Left lobe of liver (tissue), 2 donors: ENCODE results near the gene NAA25. TPM values are rescaled to one million over a fixed set of nuclear protein-coding genes. Genes with fewer than 3 reads are reported as not detected.

Experiments used
- ATAC-seq: fragments of 200-7000 bp; cut with Tn5 transposase; one replicate; pipeline ENCODE4 v1.9.1; 2020; ENCODE audit warnings: mild to moderate bottlenecking, moderate library complexity
- DNase-seq: peaks from one replicate; pipeline ENCODE4 v3.0.0-alpha.2; 2020; ENCODE audit warnings: low spot score
- total RNA-seq: library from RNA; stranded (reverse); gene quantifications from one replicate; pipeline ENCODE4 v1.2.1, GENCODE V29; 2021
- donor health status: DM: no; HTN: no; CAD: no; lungs with moderate emphysema.
- donor health status: DM: no; HTN: yes; CAD: no.

The NAA25 gene
- 7.6 TPM for total RNA-seq

DNA sequence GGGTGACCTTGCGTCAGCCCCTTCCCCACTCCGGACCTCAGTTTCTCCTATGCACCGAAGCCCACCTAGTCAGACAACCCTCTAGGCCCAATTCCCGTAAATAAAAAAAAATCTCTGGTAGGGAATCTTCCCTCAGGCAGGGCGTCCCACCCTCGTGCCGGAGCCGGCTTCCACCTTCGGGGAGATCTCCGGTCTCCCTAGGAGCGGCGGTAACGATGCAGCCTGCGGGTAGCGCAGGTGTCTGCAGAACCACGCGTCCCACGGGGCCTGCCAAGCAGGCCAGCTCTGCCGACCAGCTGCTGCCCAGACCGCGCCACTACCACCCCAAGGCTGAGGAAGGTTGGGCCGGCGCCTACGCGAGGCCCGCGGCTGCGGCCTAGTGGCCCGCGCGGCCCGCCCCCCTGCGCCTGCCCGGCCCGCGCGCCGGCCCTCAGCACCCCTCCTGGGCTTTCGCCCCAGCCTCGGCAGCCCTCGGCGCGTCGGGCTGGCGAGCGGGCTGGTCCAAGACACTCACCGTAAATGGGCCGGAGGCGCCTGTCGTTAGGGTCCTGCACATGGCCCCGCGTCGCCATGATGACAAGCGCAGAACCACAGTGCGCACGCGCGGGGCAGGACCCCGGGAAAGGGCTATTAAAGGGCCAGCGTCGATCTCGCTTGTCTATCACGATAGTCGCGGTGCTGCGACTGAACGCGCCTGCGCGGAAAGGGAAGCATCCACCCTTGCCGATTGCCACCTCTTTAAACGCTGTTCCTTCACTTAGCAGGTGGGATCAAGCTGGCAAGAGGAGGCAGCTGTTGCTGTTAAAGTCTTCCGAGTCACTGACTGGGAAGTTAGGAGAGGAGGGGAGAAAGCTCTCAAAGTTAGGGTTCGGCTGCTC lies at the start of gene NAA25:
NAA25 (minus strand) TSS at position 582 of the 878 bp plus-strand sequence; CDS start at position 572, 10 bp downstream.
- DNase-seq (peak; percentile 91), ATAC-seq (peak; percentile 89)

DNA sequence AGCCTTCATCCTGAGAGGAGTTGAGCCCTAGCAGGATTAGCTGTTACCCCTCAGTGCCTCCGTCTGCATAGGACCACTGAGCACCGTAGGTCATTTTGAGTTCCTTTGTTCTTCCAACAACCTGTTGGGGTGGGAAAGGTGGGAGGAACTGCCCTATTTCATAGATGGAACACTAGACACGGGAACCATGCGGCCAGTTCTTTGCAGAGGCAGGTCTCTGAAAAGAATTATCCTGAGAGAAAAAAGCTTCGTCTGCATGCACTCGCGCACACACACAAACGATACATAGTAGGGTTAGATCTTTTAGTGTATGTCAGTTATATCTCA lies 45.3 kb upstream of the NAA25 start:
- DNase-seq (no peak), ATAC-seq (no peak)

DNA sequence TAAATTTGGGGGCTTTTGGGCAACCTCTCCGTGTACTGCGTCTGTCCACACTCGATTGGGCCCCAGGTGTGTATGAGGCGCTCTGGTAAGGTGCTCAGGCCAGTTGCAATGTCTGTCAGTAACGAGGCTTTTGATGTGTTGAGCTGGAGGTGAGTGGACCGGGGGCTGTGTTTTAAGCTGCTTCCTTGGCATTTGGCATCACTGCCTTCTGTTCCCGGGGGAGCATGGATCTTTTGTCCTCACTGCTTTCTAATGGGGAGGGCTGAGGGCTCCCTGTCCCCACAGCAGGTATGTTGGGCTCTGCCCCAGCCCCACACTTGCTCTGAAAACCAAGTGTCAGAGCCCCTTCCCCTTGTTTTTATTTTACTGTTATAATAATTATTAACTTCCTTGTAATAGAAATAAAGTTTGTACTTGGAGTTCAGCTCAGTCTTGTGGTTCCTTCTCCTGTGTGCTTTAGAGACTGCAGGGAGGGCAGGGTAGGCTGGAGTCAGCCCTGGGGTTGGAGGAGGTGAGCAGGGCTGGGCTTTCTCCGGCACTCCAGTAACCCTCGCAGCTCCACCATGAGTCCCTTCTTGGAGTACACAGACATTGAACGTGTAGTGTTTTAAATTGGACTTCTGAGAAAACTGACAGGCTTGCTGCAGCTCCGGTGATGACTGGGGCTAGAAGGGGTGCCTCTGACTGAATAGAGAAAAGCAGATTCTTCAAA lies 44.8 kb upstream of the NAA25 start:
- peak; percentile 21 for DNase-seq
- peak; percentile 45 for ATAC-seq

- peak; percentile 16 for ATAC-seq
- DNase-seq: peak; percentile 29
Observed at GRCh38 chr12:112151766-112152541, 43.4 kb upstream of the NAA25 start.

DNA sequence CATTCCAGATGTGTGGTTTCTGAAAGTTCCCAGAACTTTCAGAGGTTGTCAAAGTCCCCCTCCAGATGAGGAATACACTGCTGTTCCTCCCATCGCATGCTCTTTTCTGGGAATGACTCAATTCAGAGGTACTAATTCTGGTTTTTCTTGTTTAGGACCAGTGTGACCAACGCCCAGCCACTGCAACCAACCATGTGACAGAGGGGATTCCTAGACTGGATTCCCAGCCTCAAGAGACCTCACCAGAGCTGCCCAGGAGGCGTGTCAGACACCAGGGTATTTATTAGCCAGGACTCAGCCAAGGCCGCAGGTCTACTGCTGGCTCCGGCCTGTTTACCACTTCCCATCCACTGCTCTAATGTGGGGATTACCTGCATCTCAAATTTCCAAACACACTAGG lies 41.0 kb upstream of the NAA25 start:
- no peak for ATAC-seq
- peak; percentile 44 for DNase-seq

- ATAC-seq (no peak), DNase-seq (peak; percentile 24)
Observed at GRCh38 chr12:112148031-112148513, 39.5 kb upstream of the NAA25 start.

DNA sequence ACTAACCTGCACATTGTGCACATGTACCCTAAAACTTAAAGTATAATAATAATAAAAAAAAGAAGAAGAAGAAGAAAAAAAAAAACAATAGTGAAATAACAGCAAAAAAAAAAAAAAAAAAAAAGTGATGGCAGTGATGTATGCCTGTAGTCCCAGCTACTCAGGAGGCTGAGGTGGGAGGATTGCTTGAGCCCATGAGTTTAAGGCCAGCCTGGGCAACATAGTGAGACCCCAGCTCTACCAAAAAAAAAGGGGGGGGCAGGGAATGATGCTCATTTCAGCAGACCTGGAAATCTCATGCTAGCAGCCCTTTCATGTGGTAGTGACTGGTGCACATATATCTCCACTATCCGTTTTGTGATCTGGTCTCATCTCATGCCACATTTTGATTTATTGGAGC lies 37.5 kb upstream of the NAA25 start:
- no peak for ATAC-seq

GRCh38 chr12:112140728-112141127 lies 32.1 kb upstream of the NAA25 start:
- ATAC-seq (no peak), DNase-seq (peak; percentile 39)

More for the DNA sequence above, 37.5 kb upstream of the NAA25 start:
- no peak for DNase-seq

DNA sequence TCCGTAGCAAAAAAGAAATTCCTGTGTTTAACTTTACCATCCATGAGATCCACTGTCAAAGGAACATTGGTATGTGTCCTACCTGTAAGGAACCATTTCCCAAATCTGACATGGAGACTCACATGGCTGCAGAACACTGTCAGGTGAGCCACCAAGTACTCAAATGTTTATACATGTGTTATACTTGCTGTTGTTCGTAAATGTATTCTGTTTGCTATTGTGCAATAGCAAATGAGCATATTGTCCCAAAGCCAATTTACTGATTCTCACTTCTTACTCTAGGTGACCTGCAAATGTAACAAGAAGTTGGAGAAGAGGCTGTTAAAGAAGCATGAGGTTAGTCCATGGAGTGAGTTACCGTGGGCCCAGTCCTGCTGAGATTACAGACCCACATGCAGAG lies 26.1 kb upstream of the NAA25 start:
- DNase-seq (no peak), ATAC-seq (peak; percentile 19)

DNA sequence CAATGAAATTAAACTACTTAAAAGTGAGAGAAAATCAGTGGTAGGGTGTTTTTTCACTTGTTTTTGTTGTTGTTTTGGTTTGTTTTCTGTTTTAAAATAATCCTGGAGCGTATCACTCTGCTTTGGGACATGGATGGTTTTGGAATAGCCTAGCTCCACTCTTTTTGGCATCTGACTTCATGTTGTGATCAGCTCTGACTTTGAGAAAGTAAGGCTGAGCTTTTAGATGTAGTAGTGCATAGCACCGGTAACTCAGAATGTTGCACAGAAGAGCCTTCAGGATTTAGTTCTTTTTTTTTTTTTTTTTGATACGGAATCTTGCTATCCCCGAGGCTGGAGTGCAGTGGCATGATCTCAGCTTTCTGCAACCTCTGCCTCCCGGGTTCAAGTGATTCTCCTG lies 24.8 kb upstream of the NAA25 start:
- DNase-seq: no peak
- ATAC-seq: no peak

DNA sequence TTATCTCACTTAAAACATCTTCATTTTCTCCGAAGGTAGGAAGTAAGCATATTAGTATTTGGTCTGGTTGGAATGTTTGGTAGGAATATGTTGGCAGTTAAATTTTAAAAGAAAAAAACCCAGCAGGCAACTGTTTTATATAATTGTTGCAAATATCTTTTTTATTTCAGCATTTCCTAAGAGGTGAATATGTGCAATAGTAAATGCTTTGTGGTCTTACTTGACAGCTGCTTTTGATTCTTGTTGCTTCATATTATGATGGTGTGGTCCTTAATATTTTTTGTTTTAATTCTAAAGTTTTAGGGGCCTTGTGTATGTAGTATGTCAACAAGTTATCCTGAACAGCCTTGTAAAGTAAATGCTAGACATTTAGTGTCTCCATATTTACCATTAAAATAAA lies 23.1 kb upstream of the NAA25 start:
- no peak for DNase-seq
- ATAC-seq: no peak

GRCh38 chr12:112130441-112130998 lies 21.9 kb upstream of the NAA25 start:
- ATAC-seq (peak; percentile 45), DNase-seq (no peak)

DNA sequence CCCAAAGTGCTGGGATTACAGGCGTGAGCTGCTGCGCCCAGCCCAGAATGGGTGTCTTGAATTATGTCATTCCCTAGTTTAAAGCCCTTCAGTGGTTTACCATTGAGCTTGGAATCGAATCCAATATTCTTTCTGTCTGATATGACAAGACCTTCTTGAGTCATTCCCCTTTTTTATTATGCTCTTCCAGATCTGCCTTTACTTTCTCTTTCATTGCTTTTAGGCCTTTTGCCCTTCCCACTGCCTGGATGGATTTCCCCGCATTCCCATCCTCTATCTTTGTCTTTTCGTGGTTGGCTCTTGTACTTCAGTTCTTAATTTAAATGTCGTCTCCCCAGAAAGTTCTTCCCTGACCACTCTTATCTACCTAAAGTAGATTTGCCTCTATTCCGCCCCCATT lies 18.3 kb upstream of the NAA25 start:
- ATAC-seq (no peak), DNase-seq (no peak)

- DNase-seq (peak; percentile 47), ATAC-seq (no peak)
Observed at GRCh38 chr12:112126000-112126438, 17.4 kb upstream of the NAA25 start.

DNA sequence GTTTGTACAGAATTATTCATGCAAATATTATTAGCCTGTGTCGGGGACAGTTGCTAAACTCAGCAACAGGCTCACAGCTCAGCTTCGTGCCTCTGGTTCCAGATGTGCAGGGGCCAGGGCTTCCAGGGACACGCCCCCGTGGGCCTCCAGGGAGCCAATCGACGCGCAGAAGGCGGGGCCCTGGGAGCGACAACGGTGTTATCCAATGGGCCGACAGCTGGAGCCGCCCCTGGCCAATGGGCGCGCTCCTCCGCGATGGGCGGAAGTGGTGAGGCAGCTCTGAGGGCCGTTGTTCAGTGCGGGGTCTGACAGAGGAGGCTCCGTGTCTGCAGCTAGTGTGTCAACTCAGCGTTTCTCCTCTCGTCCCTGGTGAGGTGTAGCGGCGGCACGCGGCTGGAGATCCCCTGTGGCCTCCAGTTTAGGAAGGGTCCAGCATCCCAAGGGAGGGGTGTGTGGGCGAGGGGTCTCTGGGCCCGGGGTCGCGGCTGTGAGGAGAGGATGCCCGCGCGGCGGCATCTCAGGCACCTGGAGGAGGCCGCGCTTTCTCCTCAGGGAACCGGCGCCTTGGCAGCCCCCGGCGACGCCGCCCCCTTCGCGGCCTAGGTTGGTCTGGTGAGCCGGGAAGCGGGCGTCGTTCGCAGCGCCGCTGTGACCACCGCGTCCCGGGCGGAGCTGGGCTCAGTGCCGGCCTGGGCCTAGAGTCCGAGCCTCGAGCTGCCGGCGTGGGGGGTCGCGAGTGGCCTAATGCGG lies 16.8 kb upstream of the NAA25 start, which contains the start of gene TRAFD1:
TRAFD1 (plus strand) TSS at position 311 of the 750 bp plus-strand sequence. CDS start 4,963 bp downstream, outside the sequence.
- DNase-seq: peak; percentile 99
- ATAC-seq: peak; percentile 97

DNA sequence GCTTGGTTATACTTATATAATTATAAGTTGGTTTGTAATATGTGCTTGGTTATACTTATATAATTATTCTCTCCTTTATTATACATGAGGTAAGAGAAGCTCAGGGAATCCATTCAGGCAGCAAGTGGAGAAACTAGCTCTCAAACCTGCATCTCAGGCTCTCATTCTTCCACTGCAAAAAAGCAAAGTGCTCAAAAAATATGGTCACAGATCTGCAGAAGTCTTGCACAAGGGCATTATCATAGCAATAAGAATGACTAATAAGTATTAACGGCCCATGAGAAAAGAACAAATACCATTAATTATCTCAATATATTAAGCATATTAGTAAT lies 16.3 kb upstream of the NAA25 start:
- DNase-seq (no peak), ATAC-seq (no peak)

GRCh38 chr12:112122823-112123690 lies 14.5 kb upstream of the NAA25 start:
- peak; percentile 45 for DNase-seq

DNA sequence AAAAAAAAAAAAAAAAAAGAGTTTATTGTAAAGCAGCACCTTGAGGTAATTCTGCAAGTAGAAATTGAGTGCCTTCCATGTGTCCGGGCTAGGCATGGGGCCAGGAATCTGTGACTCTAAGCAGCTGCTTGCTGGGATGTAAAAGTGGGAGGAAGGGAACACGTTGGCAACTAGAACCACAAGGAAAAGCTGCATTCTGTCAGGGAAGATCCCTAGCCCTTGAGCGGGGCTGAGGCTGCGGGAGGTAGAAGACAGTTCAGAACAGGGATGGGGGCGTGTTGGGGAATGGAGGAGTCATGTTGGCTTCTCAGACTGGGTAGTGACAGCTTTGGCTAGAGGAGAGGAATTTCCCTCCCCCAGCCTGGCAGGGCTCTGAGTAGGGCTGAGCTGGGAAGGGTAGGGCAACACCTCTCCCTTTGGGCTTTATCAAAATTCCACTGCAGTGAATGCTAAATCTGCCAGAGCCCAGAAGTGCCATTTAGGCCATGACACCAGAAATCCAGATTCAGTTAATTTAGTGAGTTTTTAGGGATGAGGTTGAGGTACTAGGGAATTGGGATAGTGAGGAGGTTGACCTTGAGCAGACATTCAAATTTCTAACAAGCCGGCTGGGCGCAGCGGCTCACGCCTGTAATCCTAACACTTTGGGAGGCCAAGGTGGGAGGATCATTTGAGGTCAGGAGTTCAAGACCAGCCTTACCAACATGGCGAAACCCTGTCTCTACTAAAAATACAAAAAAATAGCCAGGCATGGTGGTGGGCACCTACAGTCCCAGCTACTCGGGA lies 13.4 kb upstream of the NAA25 start:
- no peak for DNase-seq
- no peak for ATAC-seq

More at GRCh38 chr12:112122823-112123690, 14.5 kb upstream of the NAA25 start:
- ATAC-seq: peak; percentile 41
